ENCODE data around the gene CPS1.

The CPS1 gene

DNA sequence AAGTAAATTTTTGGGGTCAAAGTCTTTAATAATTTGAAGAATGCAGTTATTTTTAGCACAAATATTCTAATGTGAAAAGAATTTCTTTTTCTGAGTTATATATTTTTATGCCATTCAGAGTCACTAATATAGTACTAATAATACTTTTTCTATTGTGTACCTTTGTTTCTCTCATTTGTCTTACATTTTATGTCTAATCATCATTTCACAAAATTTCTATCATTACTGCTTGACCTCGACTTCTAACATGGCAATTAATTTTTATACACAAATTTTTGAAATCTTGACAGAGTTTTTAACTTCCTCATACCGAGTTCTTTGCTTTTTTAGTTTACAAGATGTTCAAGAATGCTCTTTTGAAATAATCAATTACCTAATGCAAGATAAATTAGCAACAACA is 8.4 kb upstream of the CPS1 start:
- DNase-seq: no peak

DNA sequence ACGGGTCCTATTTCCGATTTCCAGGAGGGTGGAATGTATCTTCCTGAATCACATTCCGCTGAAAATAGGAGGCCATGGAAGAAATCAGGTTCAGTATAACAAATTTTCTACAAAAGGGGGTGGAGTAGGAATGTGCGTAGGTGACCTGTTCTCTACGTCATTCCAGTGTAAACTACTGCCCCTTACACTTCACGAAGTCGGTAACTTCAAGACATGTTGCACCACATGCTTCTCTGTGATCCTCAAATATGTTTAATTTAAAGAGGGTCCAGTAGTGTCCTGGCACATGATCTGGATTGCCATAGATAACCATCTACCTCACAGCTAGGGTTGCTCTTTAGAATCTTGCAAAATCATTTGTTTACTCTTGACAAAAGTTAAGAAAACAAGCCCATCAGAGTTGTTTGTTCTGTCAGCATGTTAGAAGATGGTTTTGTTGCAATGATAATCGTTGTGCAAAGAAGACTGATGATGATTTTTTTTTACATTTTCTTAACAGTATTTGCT is 7.5 kb upstream of the CPS1 start:
- no peak for DNase-seq

DNA sequence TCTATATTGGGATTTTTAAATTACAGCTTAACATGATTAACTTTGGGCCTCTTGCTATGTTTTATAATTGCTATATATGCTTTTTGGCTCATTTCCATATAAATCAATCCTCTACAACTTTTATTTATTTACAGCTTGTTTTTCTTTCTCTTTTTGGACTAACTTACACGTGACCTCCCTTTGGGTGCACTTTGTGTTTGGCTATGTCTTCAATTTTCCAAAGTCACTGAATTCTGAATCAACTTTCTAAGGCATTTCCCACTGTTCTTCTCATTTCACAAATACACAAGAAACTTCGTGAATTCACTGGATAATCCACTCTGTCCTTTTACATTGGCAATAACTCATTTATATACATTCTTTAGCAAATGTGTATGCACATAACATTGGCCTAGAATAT is 5.4 kb upstream of the CPS1 start:
- DNase-seq: no peak

DNA sequence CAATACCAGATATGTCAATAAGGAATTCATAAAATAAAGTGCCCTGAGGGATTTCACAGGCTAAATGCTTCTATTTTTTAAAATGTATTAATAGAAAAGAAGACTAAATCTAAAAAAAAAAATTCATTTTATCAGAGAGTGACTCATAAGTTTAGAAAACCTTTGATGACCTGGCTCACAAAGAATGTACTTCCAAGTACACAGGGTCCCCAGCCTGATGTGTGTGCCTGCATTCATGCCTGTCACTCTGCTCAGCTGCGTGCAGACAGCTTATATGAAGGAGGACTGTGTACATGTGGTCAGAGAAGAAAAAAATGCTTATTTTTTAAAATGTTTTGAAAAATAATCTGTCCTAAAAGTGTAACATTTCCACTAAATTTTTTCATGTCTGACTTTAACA is 3.0 kb upstream of the CPS1 start:
- DNase-seq: no peak

DNA sequence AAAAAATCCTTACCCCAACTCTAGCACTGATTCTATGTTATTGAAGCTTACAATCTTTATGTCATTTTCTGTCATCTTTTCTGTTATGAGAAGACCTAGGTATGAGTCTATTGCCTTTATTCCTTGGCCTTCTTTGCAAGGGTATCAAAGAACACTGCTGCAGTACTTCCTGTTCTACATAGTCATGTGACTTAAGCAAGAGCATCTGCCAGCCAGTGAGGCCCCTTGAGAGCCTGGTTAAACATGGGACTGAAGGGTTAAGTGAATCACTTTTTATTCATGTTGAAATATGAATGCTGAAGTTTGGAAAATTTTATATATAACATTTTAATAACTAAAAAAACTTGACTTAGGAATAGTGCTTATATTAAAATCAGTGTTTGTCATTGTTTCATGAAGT is 844 bp upstream of the CPS1 start:
- no peak for DNase-seq

DNA sequence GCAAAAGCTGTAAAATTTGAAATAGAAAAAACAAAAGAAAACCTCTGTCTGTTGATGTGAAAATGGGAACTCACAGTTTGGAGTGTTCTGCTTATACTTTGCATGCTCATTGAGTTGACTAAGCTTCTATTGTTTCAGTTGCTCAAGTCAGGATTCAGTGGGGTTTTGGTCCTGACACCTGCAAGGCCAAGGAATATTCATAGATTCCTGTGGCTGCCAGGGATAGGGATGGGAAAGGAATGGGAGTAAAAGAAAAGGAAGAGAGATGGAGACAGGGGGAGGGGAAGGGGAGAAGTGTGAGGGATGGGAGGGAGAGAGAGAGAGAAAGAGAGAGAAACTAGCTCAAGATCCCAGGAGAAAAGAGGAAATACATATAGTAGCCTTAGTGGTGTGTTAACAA is 1.3 kb downstream of the CPS1 start:
- DNase-seq: no peak

DNA sequence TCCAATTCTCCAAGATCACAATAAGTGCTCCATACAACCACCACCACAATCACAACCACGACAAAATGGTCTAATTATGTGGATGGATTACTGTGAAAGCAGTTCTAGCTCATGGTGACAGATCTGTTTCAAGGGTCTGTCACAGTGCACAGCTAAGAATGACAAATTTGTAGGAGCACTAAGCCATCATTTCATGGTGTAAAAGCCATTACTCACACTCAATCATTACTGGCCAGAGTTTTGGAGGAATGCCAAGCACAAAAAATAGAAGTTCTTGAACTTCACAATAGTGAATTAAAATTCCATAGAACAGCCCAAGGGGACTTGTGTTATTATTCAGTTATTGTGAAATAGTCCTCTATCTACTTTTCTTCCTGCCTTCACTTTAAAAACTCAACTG is 2.3 kb downstream of the CPS1 start:
- no peak for DNase-seq

DNA sequence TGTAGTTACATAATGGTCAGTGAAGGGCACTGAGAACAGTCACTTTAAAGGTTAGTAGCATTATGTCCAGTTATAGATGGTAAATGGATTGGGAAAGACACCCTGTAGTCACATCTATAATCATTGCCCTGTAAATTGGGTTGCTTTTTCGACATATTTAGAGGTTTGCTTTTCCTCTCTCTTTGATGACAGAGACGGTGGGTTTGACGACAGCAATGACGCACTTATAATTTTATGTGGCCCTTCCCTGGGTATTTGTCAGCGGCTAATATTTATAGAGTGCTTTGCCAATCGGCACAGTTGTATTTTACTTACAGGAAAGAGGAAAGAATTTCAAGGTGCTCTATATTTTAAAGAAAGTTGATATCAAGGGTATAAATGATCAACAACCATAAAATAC is 2.8 kb downstream of the CPS1 start:
- no peak for DNase-seq

DNA sequence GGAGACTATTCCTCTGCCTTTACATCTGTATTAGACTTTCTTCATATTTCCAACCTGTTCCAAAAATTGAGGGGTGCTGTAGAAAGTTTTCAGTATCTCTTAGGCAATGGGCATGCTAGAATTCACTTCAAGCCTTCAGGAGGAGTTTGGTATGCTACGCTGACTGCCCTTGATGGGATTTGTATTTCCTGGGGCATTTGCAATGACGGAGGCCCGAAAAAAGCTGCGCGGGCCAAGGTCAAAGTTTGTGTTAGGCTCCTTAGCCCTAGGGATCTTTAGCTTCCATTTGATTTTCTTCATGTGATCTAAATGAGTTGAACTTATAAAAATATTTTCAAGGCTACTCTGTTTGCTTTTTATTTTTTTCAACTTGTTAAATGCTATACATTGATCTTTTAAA is 5.1 kb downstream of the CPS1 start:
- no peak for DNase-seq

DNA sequence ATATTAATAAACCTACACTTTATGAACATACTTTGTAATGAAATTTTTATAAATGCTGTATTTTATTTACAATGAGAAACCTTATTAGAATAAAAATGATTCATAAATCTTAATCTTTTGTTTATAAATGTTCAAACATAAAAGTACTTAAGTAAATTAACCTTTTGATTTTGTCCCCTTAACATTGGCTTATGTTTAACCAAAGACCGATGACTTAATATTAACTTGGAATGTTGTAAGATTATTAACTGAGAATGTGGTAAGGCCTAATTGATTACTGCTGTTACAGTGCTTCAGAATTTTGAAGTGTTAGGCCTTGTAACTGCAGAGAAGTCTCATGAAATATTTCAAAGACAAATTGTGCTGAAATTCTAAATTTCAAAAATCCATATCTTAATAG is 5.7 kb downstream of the CPS1 start:
- no peak for DNase-seq

DNA sequence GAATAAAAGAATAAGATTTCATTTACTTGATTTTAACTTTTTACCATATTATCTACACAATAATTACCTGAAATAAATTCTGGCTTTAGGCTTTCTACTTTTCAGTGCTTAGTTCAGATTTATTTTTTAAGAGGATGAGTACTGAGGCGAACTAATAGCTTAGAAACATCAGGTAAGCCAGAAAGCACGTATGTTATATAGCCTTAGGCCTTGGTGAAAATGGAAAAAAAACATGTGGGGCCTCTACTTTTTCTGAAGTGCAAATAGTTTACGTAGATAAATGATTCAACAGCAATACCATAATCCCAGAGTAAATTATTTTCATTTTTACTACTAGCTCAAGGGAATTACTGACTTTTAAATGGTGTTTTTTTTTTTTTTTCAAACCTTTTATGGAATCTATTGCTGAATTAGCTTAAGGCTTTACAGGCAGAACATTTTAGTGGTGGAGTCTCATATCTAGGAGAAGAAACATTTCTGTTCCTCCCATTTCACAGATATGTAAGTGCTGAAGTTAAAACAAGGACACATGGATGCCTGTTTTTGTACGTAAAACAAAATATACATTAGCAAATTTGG is 6.2 kb downstream of the CPS1 start:
- no peak for DNase-seq

DNA sequence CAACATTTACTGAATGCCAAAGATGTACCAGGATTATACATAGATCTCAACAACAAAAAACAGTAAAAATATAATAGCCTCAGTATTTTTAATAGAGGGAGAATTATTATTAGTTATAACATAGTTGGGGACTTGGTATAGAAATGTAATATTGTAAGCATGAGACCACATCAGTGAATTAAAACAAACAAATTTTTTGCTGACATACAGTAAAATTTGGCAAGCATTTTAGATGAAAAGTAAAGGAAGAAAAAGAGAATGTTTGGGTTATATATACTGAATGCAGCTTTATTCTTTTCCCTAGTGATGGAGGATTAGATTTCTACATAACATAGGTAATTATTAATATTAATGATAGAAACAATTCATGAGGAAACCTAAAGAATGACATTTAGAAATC is 10.9 kb downstream of the CPS1 start:
- DNase-seq: no peak

DNA sequence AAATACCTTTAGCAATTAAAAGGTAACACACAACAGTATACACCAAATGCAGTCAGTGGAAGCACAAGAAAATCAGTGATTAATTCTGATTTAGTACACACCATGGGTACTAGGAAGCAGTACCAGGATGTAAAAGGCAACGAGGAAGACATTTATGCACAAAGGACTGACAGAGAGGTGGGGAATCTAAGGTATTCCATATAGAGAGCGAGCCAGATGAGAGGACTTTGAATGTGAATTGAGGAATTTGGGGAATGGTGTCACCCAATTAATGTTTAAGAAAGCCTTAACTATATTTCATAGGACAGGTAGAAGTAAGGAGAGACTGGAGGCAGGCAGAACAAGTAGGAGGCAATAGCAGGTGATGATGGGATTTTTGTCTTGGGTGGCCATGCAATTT is 11.7 kb downstream of the CPS1 start:
- DNase-seq: no peak

DNA sequence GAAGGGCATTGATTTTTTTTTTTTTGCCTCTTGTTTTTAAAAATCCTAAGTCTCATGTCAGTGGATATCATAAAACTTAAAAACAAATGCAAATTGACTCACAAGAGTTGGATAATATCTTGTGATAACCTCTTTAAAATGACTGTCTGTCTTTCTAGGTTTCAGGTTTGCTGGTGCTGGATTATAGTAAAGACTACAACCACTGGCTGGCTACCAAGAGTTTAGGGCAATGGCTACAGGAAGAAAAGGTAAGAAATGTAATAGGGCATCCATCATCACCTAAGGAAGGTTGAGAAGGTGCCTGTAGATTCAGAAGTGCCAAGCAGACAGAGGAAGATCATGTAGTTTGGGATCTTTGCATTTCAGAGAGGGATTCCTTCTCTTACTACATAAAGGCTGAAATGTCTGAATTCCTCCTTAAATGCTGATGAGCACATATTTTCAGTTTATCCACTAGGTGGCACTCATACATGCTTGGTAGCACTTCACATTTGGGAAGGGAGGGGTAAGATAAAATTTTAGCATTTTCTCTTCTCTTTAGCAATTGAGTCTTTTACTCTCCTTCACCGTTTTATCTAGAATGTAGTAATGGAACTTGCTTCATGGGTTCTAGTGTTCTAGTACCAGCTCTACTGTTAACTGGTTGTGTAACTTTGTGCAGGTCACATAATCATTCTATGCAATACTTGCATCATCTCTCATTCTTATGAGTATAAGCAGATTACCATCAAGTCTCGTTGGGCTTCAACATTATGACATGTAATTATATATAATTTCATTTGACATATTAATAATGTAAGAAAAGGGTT is 21.1 kb downstream of the CPS1 start:
- peak; percentile 36 for DNase-seq

DNA sequence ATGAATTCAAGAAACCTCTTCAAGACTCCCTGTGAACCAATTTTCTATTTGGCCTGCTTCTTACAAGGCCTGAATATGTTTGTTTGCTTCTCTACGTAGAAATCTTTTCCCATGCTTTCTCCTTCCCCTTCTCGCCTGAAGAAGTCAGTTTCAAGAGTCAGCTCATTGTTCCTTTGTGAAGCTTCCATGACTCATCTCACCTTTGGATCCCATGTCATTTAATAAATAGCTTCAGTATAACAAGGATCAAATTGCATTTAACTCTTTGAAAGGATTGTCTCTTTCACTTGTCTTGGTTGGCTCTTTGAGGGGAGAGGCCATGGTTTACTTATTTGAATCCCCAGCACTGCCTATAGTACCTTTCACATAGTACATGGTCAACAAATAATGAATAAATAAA is 28.4 kb downstream of the CPS1 start:
- DNase-seq: no peak

DNA sequence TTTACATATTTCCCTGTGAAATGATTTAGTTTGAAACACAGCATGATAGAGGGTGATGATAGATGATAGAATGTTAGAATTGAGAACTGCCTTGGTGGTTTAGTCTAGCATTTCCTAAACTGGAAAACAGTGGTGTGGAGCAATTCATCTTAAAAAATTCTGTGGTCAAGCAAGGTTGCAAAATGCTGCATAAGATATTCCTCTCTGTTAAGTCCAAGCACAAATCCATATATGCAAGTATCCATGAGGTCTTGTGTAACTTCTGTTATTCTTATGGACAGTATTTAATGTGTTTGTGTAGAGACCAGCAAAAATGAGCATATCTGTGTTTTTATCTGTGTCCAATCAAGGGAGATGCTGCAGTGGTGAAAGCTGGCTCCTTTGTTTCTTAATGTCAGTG is 30.0 kb downstream of the CPS1 start:
- no peak for DNase-seq

DNA sequence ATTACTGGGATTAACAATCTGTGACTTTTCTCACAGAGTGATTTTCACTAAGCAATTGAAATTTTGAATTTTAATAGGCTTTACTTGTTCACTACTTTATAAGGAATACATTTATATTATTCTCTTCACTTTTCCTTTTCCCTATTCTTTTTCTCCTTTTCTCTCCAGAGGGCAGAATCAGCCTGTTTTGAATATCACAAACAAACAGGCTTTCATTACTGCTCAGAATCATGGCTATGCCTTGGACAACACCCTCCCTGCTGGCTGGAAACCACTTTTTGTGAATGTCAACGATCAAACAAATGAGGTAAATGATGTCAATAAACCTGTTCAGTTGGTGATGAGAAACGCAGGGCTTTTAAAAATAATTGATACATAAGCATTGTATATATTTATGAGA is 35.3 kb downstream of the CPS1 start:
- DNase-seq: no peak

DNA sequence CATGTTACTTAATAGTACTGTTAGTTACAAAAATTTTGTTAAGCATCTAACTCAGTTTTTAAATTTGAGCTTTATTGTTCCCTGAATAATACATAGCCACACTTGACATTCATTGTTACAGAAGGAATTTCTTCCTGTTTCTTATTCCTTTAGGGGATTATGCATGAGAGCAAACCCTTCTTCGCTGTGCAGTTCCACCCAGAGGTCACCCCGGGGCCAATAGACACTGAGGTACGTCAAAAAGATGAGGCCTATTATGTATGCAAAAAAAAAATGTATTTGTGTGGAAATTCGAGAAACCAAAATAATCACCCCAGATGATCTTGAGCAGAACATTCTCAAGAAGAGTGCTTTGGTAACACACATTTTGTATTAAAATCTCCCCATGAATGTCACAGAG is 36.3 kb downstream of the CPS1 start:
- DNase-seq: no peak

DNA sequence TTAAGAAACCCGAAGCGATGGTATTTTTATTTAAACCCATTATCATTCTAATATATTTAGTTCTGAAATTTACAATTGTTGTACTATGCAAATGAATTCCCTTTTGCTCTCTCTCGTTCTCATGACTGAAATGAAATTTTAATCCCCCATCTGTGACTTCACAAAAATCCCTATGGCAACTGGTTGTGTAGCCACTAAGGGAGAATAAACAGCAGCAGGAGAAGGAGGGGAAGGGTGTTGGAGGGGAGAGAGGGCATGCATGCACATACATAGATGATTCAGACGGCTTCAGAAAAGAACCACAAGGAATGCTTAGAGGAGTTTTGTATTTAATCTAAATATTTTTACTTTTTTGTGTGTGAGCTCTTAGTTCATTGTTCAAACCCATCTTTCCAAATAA is 36.8 kb downstream of the CPS1 start:
- no peak for DNase-seq

DNA sequence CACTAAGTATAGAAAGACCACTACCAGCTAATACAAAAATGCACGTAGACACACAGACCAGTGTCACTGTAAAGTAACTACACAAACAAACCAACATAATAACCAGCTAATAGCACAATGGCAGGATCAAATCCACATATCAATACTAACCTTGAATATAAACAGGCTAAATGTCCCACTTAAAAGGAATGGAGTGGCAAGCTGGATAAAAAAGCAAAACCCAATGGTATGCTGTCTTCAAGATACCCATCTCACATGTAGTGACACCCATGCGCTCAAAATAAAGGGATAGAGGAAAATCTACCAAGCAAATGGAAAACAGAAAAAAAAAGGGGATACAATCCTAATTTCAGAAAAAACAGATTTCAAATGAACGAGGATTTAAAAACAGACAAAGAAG is 41.8 kb downstream of the CPS1 start:
- no peak for DNase-seq

DNA sequence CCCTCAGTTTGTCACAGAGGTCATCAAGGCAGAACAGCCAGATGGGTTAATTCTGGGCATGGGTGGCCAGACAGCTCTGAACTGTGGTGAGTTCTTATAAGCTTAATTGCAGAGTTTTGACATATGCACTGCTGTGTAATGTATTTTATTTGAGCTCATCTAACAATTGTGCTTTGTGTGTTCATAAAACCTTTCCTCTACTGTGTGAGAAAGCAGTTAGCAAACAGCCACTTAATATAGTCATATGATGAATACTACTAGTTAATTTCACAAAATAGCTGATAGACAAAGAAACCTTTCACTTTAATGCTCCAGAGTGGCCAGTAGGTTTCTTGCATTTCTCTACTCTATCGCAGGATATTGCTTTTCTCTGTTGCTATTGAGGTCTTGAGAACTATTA is 43.1 kb downstream of the CPS1 start:
- DNase-seq: no peak

DNA sequence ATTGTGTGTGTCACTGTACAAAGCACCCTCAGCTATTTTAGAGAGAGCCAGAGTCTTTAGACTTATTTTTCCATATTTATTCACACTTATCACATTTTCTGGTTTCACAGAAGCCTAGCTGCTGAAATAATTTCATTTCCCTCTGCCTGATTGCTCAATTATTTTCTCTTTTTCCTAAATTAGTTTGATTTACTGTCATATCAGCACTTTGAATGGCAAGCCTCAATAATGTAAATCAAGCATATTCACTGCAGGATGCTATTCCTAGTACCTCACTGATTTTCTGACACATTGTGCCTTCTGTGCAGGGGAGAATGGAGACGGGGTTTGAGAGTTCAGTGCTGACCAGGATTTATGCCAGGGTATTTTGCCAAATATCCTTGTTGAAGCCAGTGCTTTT is 48.3 kb downstream of the CPS1 start:
- DNase-seq: no peak

DNA sequence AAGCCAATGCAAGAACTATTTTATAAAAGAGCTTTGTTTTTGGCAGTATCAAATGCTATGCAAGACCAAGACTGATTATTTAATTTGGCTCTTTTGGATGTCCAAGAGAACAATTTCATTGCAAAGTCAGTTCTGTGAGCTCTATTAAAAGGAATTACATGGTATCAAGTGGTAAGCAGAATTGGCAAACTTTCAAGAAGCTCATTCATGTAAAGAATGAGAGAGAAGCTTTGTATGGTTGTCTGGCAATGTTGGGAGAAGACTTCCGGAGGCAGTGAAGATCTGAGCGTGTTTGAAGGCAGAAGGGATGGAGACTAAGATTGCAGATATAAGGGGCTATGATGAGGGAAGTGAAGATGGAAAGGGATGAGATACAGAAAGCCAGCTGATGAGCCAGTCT is 49.6 kb downstream of the CPS1 start:
- no peak for DNase-seq

DNA sequence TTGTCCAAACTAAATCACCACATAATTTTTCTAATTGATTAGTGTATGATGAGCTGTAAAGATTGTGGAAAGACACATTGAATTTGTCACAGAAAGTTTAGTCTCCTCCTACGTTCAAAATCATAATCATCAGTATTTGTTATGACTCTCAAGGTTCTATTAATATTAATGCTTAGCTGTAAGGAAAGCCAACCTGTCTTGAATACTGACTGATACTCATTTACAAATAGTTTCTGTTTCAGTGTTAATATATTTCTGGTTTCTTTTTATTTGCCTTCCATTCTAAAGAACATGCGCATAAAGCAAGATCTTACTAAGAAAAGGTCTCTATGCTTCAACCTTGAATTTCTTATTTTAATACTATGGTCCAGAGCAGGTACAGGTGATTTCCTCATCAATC is 55.1 kb downstream of the CPS1 start:
- no peak for DNase-seq

DNA sequence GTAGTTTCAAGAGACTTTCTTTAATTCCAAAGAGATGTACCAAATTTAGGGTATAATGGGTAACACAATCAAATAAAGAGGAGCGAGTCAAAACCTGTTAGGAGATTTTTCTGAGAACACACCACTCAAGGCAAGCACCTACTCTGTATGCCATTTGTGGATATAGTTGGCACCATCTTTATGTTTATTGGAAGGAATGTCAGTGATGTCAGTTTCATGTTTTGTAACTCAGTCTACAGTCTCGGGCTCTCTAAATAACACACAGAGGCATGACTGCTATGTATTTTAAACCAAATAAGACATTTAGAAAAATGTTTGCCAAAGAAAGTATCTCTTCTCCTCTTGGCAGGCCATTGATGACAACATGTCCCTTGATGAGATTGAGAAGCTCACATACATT is 59.7 kb downstream of the CPS1 start:
- DNase-seq: no peak
